HG03103 (cell line): ENCODE data around the gene MMP11.

Experiments used
- ATAC-seq: cut with Tn5 transposase; IDR thresholded peaks from one replicate; pipeline ENCODE4 v1.9.1; 2021; ENCODE audit warnings: low read depth; ENCODE audit not compliant: unreplicated experiment

Gene MMP11

DNA sequence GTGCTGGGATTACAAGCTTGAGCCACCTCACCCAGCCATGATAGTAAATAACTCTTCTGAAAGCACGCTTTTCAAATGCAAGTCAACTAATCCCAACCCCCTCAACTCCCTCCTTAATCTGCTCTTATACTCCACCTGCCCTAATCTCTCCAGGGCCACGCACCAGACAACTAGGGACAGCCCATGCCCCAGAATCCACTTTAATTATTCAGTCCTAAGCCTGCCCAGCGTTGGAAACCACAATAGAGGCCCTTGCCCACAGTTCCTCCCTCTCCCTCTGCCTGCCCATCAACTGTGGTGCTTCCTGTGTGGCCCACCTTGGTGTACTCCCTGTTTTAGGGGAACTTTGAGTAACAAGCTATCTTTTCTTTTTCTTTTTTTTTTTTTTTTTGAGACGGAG is 15.8 kb upstream of the MMP11 start:
- no peak for ATAC-seq

- no peak for ATAC-seq
Observed at GRCh38 chr22:23759566-23759965, 13.1 kb upstream of the MMP11 start.

DNA sequence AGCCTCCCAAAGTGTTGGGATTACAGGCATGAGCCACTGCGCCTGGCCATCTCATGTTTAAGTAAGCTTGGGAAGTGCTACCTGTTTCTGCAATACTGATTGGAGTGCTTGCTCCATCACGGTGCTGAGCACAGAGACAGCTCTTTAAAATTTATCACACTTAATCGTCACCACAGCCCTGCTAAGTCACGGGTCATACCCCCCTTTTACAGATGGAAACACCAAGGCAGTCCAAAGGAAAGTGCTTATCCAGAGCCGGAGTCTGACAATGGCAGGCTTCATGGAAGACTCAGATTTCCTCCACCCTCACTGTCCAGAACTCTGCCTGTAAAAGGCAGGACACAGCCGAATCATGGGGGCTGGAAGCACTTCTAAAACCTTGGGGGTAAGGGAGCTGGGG is 12.6 kb upstream of the MMP11 start:
- ATAC-seq = no peak

DNA sequence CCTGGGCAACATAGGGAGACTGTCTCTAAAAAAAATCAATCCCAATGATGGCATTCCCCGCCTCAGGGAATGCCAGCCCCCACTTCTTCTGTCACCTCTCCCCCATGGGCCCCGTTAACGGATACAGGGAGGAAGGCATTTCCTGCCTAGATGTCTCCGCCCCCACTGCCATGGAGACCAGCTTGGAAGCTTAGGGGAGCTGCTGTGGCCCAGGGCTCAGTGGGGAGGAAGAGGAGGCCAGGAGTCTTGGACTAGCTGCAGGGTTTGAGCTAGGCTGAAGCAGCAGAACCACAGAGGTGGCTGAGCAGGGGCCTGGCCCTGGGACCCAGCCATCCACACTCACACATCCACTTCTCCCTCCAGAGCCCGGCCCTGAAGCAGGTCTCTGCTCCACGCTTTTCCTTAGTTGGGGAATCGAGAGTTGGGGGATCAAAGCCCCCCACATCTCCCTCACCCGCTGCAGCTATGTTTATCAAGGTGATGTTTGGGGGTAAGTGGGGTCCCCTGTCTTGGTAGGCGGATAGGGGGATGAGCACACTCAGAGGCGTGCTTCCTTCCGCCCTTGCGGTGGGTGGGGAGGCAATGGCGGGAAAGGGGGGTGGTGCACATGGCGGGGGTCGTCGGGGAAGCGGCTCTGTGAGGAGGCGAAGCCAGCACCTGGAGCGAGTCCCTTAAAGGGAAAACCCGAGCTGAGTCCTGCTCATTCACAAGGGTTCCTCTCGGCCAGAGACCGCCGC is 9.6 kb upstream of the MMP11 start, which contains the start of gene C22orf15:
C22orf15 (plus strand) TSS at position 149 of the 737 bp plus-strand sequence; CDS start at position 466, 317 bp downstream.
- no peak for ATAC-seq

- ATAC-seq = no peak
Observed at GRCh38 chr22:23763579-23763945, 9.1 kb upstream of the MMP11 start.

GRCh38 chr22:23763954-23764353 is 8.7 kb upstream of the MMP11 start:
- ATAC-seq = no peak

DNA sequence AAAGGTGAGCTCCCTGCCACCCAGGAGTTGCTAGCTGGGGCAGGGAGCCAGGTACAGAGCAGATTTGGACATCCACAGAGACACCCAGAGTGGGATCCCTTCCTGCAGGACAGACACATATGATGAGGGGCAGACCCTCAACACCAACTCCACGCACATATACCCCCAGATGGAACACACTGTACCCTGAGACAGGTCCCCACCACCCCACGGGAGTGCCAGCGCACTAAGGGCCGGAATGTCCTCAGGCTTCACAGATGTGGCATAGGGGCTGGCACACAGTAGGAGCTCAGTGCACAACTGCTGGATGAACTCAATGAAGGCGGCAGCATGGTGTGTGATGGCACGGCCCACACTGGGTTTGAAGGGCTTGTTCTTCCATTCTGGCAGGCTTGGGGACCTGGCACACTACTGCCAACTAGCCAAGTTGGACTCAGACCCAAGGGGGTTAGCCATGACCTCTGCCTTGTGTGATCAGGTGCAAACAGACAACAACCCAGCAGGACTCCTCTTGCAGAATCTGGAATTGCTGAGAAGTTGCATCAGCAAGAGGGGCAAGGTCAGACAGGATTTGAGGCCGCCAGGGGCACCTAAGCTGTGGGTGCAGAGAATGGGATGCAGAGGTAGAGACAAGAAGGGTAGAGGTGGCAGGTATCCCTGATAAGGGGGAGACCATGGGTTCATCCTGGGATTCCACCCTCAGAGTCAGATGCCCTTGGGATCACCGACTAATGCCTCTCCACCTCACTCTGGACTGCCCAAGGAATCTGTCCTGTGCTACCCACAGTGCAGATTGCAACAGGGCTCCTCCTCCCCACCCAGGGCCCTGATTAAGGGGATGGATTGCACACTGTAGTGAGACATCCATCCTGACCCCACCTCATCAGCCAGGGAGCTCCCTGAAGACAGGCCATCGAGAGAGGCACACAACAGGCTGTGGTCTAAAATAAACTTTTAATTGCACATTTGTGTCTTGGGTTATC is 7.5 kb upstream of the MMP11 start:
- ATAC-seq = no peak

DNA sequence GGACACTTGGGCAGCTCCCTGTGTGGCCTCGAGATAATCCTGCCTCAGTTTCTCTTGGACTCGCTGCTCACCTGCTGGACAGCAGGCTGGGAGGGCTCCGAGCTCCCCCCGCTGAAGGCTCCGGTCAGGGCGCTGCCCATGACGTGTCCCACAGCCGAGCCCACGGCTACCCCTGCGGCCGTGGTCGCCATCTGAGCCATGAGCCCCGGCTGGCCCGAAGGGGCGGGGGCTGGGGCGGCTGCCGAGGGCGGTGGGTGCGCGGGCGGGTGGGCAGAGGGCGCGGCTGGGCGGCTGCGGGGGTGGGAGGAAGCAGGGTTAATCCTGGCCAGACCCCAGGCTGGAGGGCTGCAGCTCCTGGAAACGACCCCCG is 5.4 kb upstream of the MMP11 start:
- ATAC-seq = no peak

GRCh38 chr22:23767673-23768548 is 4.7 kb upstream of the MMP11 start, which contains the start of gene CHCHD10:
TSS of gene CHCHD10 (minus strand) at chr22:23767972. CDS start at chr22:23767874, 98 bp downstream.
- no peak for ATAC-seq

DNA sequence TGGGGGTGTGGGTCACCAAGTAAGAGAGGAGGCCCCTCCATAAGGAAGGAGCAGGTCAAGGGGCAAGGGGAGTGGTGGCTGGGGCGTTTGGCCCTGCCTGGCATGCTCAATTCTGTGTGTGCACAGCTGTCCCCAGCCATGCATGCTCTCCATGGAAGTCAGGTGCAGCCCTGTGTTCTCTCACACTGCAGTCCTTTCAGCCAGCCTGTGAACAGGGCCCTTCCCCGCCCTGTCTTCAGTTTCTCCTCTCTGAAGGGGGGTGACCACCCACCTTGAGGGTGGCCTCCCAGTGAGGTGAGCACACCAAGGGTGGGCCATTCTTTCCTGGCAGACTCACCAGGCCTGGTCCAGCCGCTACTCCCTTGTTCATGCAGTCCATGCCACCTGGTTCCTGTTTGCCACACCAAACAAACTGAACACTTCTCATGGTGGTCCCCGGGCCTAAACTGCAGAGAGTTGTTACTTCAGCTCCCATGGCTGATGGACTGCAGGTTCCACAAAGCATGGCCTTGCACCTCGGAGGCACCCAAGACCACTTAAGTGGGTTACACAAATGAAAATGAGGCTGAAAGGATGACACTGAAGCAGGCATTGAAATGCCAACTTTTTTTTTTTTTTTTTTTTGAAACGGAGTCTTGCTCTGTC is 3.2 kb upstream of the MMP11 start:
- no peak for ATAC-seq

DNA sequence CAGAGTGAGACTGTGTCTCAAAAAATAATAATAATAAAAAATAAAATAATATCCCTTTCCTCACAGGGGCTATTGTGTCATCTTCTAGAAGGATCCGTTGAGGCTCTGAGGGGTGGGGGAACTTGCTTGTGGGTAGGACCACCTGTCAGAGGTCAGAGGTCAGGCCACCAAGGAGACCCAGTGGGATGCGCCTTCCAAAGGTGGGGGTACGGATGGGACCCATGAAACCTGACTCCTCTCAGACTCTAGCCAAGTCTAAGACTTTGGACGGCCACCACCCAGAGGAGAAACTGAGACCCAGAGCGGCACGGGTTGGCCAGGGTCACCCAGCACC is 367 bp upstream of the MMP11 start:
- no peak for ATAC-seq

DNA sequence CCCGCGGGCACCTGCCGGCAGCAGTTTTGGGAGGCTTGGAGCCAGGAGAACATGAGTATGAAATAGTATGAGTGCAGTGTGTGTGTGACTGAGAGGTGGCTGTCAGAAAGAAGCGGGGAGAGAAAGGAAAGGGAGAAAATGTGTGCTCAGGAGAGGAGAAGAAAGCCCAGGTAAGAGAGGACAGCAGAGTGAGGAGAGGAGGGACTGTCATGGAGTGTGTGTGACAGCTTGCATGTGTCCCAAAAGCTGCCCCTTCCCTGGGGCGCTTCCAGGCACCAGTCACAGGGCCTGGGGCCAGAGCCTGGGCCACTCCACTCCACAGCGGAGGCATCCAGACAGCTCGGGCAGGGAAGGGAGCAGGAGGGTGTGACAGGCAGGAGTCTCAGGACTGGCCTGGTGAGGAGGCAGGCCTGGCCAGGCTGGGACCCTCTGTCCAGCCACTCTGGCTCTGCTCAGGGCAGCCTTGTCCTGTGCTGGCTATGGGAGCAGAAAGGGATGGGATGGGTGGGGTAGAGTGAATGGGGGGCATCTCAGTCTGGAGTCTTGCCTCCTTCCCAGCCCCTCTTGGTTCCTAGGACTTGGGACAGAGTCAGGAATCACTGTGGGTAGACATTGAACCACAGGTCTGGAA is 949 bp downstream of the MMP11 start:
- ATAC-seq = no peak

DNA sequence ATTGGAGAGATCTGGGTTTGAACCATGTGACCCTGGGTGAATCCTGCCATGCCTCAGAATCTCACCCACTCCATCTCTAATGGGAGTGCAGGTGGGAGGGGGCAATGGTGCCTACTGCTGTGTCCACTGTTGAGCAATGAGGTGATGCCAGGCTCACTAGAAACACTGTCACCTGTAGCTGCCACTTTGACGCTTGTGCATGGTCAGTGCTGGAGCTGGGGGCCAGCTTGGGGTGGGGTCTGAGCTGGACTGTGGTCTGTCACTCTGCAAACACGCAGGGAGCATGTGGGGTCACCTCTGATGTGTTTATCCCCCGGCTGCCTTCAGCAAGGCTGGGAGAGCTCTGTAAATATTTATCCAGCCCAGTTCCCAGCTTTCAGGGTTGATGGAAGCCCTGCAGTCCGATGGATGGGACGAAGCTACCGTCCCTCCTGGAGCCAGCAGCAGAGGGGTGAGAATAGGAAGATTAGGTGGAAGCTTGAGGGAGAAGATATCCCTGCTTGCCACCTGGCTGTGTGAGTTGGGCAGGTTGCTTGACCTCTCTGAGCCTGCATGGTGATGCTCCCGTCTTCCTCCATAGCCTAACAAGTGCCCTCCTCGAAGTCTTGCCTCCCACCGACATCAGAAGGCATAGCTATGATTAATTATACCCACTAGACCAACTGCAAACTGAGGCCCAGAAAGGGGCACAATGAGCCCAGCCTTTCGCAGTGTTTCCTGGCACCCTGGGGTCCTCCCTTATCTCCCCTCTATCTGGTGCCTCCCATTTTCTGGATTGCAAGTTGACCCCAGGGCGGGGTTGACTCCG is 1.7 kb downstream of the MMP11 start:
- no peak for ATAC-seq

DNA sequence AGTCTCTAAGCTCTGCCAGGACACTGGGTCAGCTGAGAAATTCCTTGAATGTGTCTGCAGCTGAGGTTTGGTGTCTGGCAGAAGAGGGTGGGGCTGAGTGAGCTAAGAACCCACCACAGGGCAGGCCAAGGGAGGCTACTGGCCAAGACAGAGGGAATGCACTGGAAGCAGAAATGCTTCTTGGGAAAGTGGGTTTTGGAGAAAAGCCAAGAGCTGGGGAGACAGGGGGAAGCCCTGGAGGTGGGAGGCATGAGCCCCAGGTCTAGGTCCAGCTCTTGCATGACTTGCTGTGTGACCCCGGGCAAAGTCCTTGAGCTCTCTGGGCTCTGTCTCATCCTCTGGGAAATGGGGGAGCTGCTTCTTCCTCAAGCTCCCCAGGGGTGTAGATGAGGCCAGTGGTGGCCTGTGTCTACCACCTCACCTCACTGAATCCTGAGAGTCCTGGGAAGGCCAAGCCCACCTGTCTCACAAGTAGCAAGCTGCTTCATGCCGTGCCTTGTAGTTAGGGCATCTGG is 2.3 kb downstream of the MMP11 start:
- no peak for ATAC-seq

DNA sequence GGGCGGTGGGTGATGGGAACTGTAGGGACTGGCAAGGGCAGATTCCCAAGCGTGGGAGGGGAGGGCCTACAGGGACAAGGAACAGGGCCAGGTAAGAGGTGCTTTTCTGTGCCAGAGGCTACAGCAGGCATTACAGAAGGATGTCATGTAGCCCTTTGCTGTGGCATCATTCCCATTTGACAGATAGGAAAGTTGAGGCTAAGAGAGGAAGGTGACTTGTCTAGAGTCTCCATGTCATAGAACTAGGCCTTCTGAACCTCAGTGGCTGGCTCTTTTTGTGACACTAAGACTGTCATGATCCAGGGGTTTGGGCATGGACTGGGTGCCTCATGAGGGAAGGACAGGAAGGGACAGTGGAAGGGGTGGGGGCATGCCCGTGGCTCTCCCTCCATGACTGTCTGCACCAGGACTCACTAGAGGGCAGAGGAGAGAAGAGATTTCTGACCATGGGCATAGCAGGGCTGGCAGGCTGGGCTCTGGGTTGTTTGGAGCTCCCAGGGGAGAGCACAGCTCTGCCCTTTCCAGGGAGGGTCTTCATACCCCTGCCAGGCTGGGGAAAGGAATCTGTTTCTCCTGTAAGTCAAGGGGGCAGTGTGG is 3.2 kb downstream of the MMP11 start:
- no peak for ATAC-seq

GRCh38 chr22:23777776-23778576 is 5.3 kb downstream of the MMP11 start:
- no peak for ATAC-seq

GRCh38 chr22:23778577-23778900 is 5.9 kb downstream of the MMP11 start:
- no peak for ATAC-seq

GRCh38 chr22:23779083-23779482 is 6.4 kb downstream of the MMP11 start:
- no peak for ATAC-seq
